ENCODE measurements around the gene COL5A2. TPM values are rescaled to one million over a fixed set of nuclear protein-coding genes. Genes with fewer than 3 reads are reported as not detected.
A peak's percentile ranks its signal among the peaks of the same experiment; 100 is the strongest.

Gene COL5A2
- total and polyA plus RNA-seq, 12 donors, result 5.2 to 46.4 (median 14.5) TPM

DNA sequence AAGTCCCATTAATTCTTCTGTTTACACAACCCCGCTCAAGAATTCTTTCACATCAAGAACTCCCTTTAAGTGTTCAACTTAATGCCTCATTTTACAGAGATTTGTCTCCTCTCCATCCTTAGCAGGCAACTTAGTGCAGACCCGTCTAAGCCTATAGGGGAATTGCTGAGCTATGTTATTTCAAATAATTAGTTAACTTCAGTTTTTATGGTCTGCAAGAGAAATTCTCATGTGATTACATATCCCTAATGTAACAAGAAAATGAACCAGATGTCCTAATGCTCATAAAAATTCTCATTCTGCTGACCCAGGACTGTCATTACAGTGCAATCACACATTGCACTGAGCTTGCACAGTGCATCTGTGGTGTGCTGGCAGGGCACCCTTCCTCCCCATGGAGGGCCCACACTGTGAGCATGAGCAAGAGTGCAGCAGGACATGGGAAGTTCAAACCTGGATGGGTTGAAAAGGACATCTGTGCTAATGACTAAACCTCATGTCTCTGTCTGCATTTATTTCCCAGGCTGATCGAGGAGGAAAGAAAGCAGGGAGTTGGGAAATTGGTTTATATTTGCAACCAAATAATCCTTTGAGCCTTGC is 97.1 kb downstream of the COL5A2 start:
- no peaks in the 10 kb centered on the region for H3K36me3 ChIP-seq (replicated peaks in 1 of 2)
- H3K9me3 ChIP-seq (replicated peaks in 1 of 3), result no peaks in the 10 kb centered on the region
- no peaks in the 10 kb centered on the region for H3K27me3 ChIP-seq
- H3K4me3 ChIP-seq, result no peak overlapping the region
- H3K27ac ChIP-seq, result no peak overlapping the region
- peak in 2 of 7 donors; percentile 13 to 26 for DNase-seq
- peaks cover 0 to 5% of the 10 kb centered on the region in 2 donors for H3K4me1 ChIP-seq (replicated peaks in 1 of 2)
- intact Hi-C loops (cut with DNase I), result no loop called here
- TF ChIP-seq, protein P1, sequence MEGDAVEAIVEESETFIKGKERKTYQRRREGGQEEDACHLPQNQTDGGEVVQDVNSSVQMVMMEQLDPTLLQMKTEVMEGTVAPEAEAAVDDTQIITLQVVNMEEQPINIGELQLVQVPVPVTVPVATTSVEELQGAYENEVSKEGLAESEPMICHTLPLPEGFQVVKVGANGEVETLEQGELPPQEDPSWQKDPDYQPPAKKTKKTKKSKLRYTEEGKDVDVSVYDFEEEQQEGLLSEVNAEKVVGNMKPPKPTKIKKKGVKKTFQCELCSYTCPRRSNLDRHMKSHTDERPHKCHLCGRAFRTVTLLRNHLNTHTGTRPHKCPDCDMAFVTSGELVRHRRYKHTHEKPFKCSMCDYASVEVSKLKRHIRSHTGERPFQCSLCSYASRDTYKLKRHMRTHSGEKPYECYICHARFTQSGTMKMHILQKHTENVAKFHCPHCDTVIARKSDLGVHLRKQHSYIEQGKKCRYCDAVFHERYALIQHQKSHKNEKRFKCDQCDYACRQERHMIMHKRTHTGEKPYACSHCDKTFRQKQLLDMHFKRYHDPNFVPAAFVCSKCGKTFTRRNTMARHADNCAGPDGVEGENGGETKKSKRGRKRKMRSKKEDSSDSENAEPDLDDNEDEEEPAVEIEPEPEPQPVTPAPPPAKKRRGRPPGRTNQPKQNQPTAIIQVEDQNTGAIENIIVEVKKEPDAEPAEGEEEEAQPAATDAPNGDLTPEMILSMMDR (IDR thresholded peaks at IDR 0.05), result no peak
- TF ChIP-seq POLR2A (IDR thresholded peaks at IDR 0.05), result no peak
- 74 to 83% (median 76%) methylated on average over 3 of the region's 3 CpGs for WGBS, 4 donors

- no peaks in the 10 kb centered on the region for H3K4me1 ChIP-seq (replicated peaks in 1 of 2)
- intact Hi-C loops (cut with DNase I), result no loop called here
- WGBS, 4 donors, result 50 to 68% (median 59%) methylated on average over 3 of the region's 3 CpGs
- peak in 4 of 7 donors; percentile 8 to 26 (median 15) for DNase-seq
- H3K27ac ChIP-seq, result no peak overlapping the region
- no peaks in the 10 kb centered on the region for H3K36me3 ChIP-seq (replicated peaks in 1 of 2)
- no peaks in the 10 kb centered on the region for H3K27me3 ChIP-seq
- no peaks in the 10 kb centered on the region for H3K9me3 ChIP-seq (replicated peaks in 1 of 3)
- H3K4me3 ChIP-seq, result no peak overlapping the region
- TF ChIP-seq POLR2A (IDR thresholded peaks at IDR 0.05), result no peak
- TF ChIP-seq, protein P1 (IDR thresholded peaks at IDR 0.05), result no peak
These were observed 103.0 kb downstream of the COL5A2 start for GRCh38 chr2:189076572-189076971.

- H3K27ac ChIP-seq, result no peak overlapping the region
- intact Hi-C loops (cut with DNase I), result no loop called here
- TF ChIP-seq POLR2A (IDR thresholded peaks at IDR 0.05), result no peak
- TF ChIP-seq, protein P1 (IDR thresholded peaks at IDR 0.05), result no peak
- no peaks in the 10 kb centered on the region for H3K9me3 ChIP-seq (replicated peaks in 1 of 3)
- no peaks in the 10 kb centered on the region for H3K4me1 ChIP-seq (replicated peaks in 1 of 2)
- no peak overlapping the region for H3K4me3 ChIP-seq
- no peaks in the 10 kb centered on the region for H3K36me3 ChIP-seq (replicated peaks in 1 of 2)
- DNase-seq, result no peak
- H3K27me3 ChIP-seq, result no peaks in the 10 kb centered on the region
- 69 to 81% (median 73%) methylated on average over 3 of the region's 3 CpGs for WGBS, 4 donors
These were observed 103.4 kb downstream of the COL5A2 start for GRCh38 chr2:189076120-189076519.

GRCh38 chr2:189074506-189074905 is 105.1 kb downstream of the COL5A2 start:
- DNase-seq, result no peak
- no peaks in the 10 kb centered on the region for H3K36me3 ChIP-seq (replicated peaks in 1 of 2)
- WGBS, 4 donors, result 77 to 83% (median 81%) methylated on average over 3 of the region's 3 CpGs

More at GRCh38 chr2:189074506-189074905, 105.1 kb downstream of the COL5A2 start:
- TF ChIP-seq, protein P1 (IDR thresholded peaks at IDR 0.05), result no peak
- no peak for TF ChIP-seq POLR2A (IDR thresholded peaks at IDR 0.05)
- H3K4me3 ChIP-seq, result no peak overlapping the region
- intact Hi-C loops (cut with DNase I), result no loop called here
- H3K4me1 ChIP-seq (replicated peaks in 1 of 2), result no peaks in the 10 kb centered on the region
- H3K9me3 ChIP-seq (replicated peaks in 1 of 3), result no peaks in the 10 kb centered on the region
- no peaks in the 10 kb centered on the region for H3K27me3 ChIP-seq
- H3K27ac ChIP-seq, result no peak overlapping the region

All from adrenal gland (tissue), 12 donors.